IMR-90 (cell line): ENCODE measurements around the gene RASL10B. TPM values are rescaled to one million over a fixed set of nuclear protein-coding genes. Genes with fewer than 3 reads are reported as not detected.

ENCODE experiments used
- ATAC-seq: fragments of 200-7000 bp; cut with Tn5 transposase; 2 replicates; pipeline ENCODE4 v1.9.1; 2020; ENCODE audit warnings: low read depth, mild to moderate bottlenecking, moderate library complexity
- BruUV-seq: library from RNA; stranded (reverse); fragments of 400-500 nt; replicated peaks from 2 replicates; lab custom pipeline; 2021; lab: Mats Ljungman, UMichigan
- CTCF ChIA-PET: fragments of 300-600 bp; formaldehyde crosslinking; extraction: SDS; loops from one replicate; lab custom pipeline; 2021; ENCODE audit warnings: antibody characterized with exemption; lab: Yijun Ruan, JAX
- POLR2A ChIA-PET: fragments of 300-600 bp; sonication (Branson Sonifier 250); formaldehyde crosslinking; loops from one replicate; lab custom pipeline; 2022; ENCODE audit warnings: antibody characterized with exemption; ENCODE audit not compliant: unreplicated experiment; lab: Charles Lee
- DNase-seq: peaks from one replicate; pipeline ENCODE4 v3.0.0; 2013
- H2AFZ ChIP-seq: replicated peaks from 2 replicates; pipeline ENCODE3; 2013; ENCODE audit warnings: low read length, mild to moderate bottlenecking; ENCODE audit not compliant: poor library complexity
- H2AK5ac ChIP-seq: 2 replicates; pipeline ENCODE4 v1.6.1; 2013; ENCODE audit warnings: low read depth, low read length, inconsistent platforms
- H2AK9ac ChIP-seq: replicated peaks from 2 replicates; pipeline ENCODE3; 2013; ENCODE audit warnings: mild to moderate bottlenecking, low read depth, low read length, moderate library complexity; ENCODE audit not compliant: poor library complexity
- H2BK120ac ChIP-seq: 2 replicates; pipeline ENCODE4 v1.6.1; 2013; ENCODE audit warnings: low read depth, low read length, inconsistent platforms
- H2BK15ac ChIP-seq: 3 replicates; pipeline ENCODE4 v1.6.1; 2013; ENCODE audit warnings: low read depth, low read length, inconsistent platforms
- H2BK20ac ChIP-seq: 2 replicates; pipeline ENCODE4 v1.6.1; 2013; ENCODE audit warnings: low read depth, mild to moderate bottlenecking, inconsistent platforms, low read length, moderate library complexity
- H2BK5ac ChIP-seq: 2 replicates; pipeline ENCODE4 v1.6.1; 2013; ENCODE audit warnings: mild to moderate bottlenecking, low read depth, low read length, inconsistent platforms; ENCODE audit not compliant: poor library complexity, severe bottlenecking
- H3K14ac ChIP-seq: replicated peaks from 2 replicates; pipeline ENCODE4 v1.6.1; 2013; ENCODE audit warnings: low read depth, low read length, inconsistent platforms
- H3K18ac ChIP-seq: 2 replicates; pipeline ENCODE4 v1.6.1; 2013; ENCODE audit warnings: low read depth, low read length, control low read depth
- H3K23ac ChIP-seq: 2 replicates; pipeline ENCODE4 v1.6.1; 2013; ENCODE audit warnings: low read depth, low read length, inconsistent platforms
- H3K27ac ChIP-seq: 2 replicates; pipeline ENCODE4 v1.5.1; 2013; ENCODE audit warnings: mild to moderate bottlenecking, control low read depth, low read length; ENCODE audit not compliant: insufficient read depth
- H3K27me3 ChIP-seq: 2 replicates; pipeline ENCODE4 v1.6.1; 2013; ENCODE audit warnings: low read length; ENCODE audit not compliant: control insufficient read depth, insufficient read depth
- H3K36me3 ChIP-seq: 2 replicates; pipeline ENCODE4 v1.6.1; 2013; ENCODE audit warnings: low read length, mixed read lengths; ENCODE audit not compliant: control insufficient read depth, insufficient read depth
- H3K4ac ChIP-seq: 2 replicates; pipeline ENCODE4 v1.6.1; 2013; ENCODE audit warnings: low read depth, low read length, inconsistent platforms
- H3K4me1 ChIP-seq: 2 replicates; pipeline ENCODE4 v1.6.1; 2013; ENCODE audit warnings: low read length, mixed read lengths; ENCODE audit not compliant: control insufficient read depth, insufficient read depth
- H3K4me2 ChIP-seq: 2 replicates; pipeline ENCODE4 v1.6.1; 2013; ENCODE audit warnings: low read depth, mild to moderate bottlenecking, control low read depth, low read length, moderate library complexity
- H3K4me3 ChIP-seq: 2 replicates; pipeline ENCODE4 v1.5.1; 2013; ENCODE audit warnings: low read depth, mild to moderate bottlenecking, control low read depth, low read length, moderate library complexity; ENCODE audit not compliant: insufficient read depth
- H3K56ac ChIP-seq: 2 replicates; pipeline ENCODE4 v1.6.1; 2013; ENCODE audit warnings: low read length, inconsistent platforms; ENCODE audit not compliant: insufficient read depth; ENCODE audit errors: extremely low read depth
- H3K79me1 ChIP-seq, 2 experiments: 2 replicates each; pipeline ENCODE4 v1.6.1; 2013; ENCODE audit warnings: low read length in 2 of 2, inconsistent platforms in 1 of 2, low read depth in 1 of 2
- H3K9ac ChIP-seq: 2 replicates; pipeline ENCODE4 v1.6.1; 2013; ENCODE audit warnings: low read depth, low read length, control low read depth
- H3K9me1 ChIP-seq: 2 replicates; pipeline ENCODE4 v1.6.1; 2013; ENCODE audit warnings: low read length, inconsistent platforms; ENCODE audit not compliant: insufficient read depth
- H3K9me3 ChIP-seq: 2 replicates; pipeline ENCODE4 v1.6.1; 2013; ENCODE audit warnings: low read length; ENCODE audit not compliant: control insufficient read depth, insufficient read depth
- H4K20me1 ChIP-seq: 2 replicates; pipeline ENCODE4 v1.6.1; 2013; ENCODE audit warnings: low read length, inconsistent platforms; ENCODE audit not compliant: insufficient read depth
- H4K5ac ChIP-seq: 2 replicates; pipeline ENCODE4 v1.6.1; 2013; ENCODE audit warnings: mild to moderate bottlenecking, low read depth, low read length, control low read depth
- H4K8ac ChIP-seq, 2 experiments: 2 replicates each; pipeline ENCODE4 v1.6.1; 2013; ENCODE audit warnings: low read depth in 2 of 2, low read length in 2 of 2, control low read depth in 1 of 2, inconsistent platforms in 1 of 2
- H4K91ac ChIP-seq: 2 replicates; pipeline ENCODE4 v1.6.1; 2013; ENCODE audit warnings: low read depth, low read length, inconsistent platforms; ENCODE audit not compliant: insufficient read depth
- BHLHE40 ChIP-seq: fragments of 150-350 bp; IDR thresholded peaks from 2 replicates; pipeline ENCODE4 v1.6.1; 2016; ENCODE audit warnings: mild to moderate bottlenecking, low read depth, low read length
- CEBPB ChIP-seq: IDR thresholded peaks from 2 replicates; pipeline ENCODE4 v1.6.1; 2012; ENCODE audit warnings: low read depth, low read length, improper control_type of control experiment
- MAFK ChIP-seq: IDR thresholded peaks from 2 replicates; pipeline ENCODE4 v1.6.1; 2012; ENCODE audit warnings: low read depth, low read length, improper control_type of control experiment
- MAZ ChIP-seq: IDR thresholded peaks from 2 replicates; pipeline ENCODE4 v1.6.1; 2012; ENCODE audit warnings: low read depth, mild to moderate bottlenecking, low read length, improper control_type of control experiment, moderate library complexity, borderline replicate concordance
- MXI1 ChIP-seq: IDR thresholded peaks from 2 replicates; pipeline ENCODE4 v1.6.1; 2012; ENCODE audit warnings: low read depth, mild to moderate bottlenecking, low read length, moderate library complexity, borderline replicate concordance
- NFE2L2 ChIP-seq: fragments of 150-350 bp; IDR thresholded peaks from 2 replicates; pipeline ENCODE4 v1.6.1; 2016; ENCODE audit warnings: low read depth, mild to moderate bottlenecking, low read length
- POLR2A ChIP-seq: IDR thresholded peaks from 2 replicates; pipeline ENCODE4 v1.6.1; 2012; ENCODE audit warnings: mild to moderate bottlenecking, low read depth, low read length
- RCOR1 ChIP-seq: IDR thresholded peaks from 2 replicates; pipeline ENCODE4 v1.6.1; 2012; ENCODE audit warnings: mild to moderate bottlenecking, low read length, improper control_type of control experiment; ENCODE audit not compliant: insufficient replicate concordance
- RFX5 ChIP-seq: IDR thresholded peaks from 2 replicates; pipeline ENCODE4 v1.8.0; 2012; ENCODE audit warnings: low read depth, mild to moderate bottlenecking, low read length, moderate library complexity
- SMC3 ChIP-seq: fragments of 150-350 bp; IDR thresholded peaks from 2 replicates; pipeline ENCODE4 v1.6.1; 2016; ENCODE audit warnings: low read depth, mild to moderate bottlenecking, antibody characterized with exemption, low read length, moderate library complexity
- WGBS, 2 experiments: methylation state at CpG; one replicate each; pipeline versions ENCODE4 v1.1.5 to v1.1.7; 2013; ENCODE audit warnings: missing lambda C conversion rate in 2 of 2; ENCODE audit not compliant: insufficient read length in 1 of 2; ENCODE audit errors: extremely low coverage in 2 of 2; 5-methylcytosine and 5-hydroxymethylcytosine counted together
- dilution Hi-C: fragments of 300-500 bp; cut with HindIII; formaldehyde crosslinking; loops from one replicate; pipeline ENCODE4 v1.14.3; 2018; ENCODE audit warnings: low sequenced_read_pairs; ENCODE audit not compliant: unreplicated experiment
- in situ Hi-C: fragments of 300-500 bp; cut with MboI; formaldehyde crosslinking; loops from 3 replicates; pipeline ENCODE4 v1.14.3; 2019; ENCODE audit warnings: low sequenced_read_pairs, inconsistent platforms, mixed read lengths
- intact Hi-C: fragments of 100-400 bp; cut with micrococcal nuclease; formaldehyde crosslinking; loops from 2 replicates; pipeline ENCODE4 v1.10.0; 2022
- polyA plus RNA-seq, 3 experiments: library from polyadenylated mRNA; depleted of rRNA; stranded (reverse); fragments of >200 nt; gene quantifications; 2 replicates each; pipeline ENCODE4 v1.2.3, GENCODE V29; 2012; ENCODE audit warnings: low replicate concordance in 1 of 3
- total RNA-seq: library from RNA; depleted of rRNA; stranded (reverse); fragments of >200 nt; gene quantifications from 2 replicates; pipeline ENCODE4 v1.2.3, GENCODE V29; 2012
- TF ChIP-seq, protein P1 (sequence below): fragments of 150-350 bp; IDR thresholded peaks from 2 replicates; pipeline ENCODE4 v1.6.1; 2016; ENCODE audit warnings: low read depth, mild to moderate bottlenecking, low read length, moderate library complexity, borderline replicate concordance
- TF ChIP-seq, protein P2 (sequence below): conservative IDR thresholded peaks from 2 replicates; pipeline ENCODE4 v1.5.1; 2012; ENCODE audit warnings: mild to moderate bottlenecking, low read depth, low read length, improper control_type of control experiment
- TF ChIP-seq, protein P3 (sequence below): fragments of 150-350 bp; IDR thresholded peaks from 2 replicates; pipeline ENCODE4 v1.6.1; 2017; ENCODE audit warnings: mild to moderate bottlenecking, antibody characterized with exemption, low read length, low read depth

Gene RASL10B
- total and polyA plus RNA-seq, 2 of the 4 experiments (the other 2 are of a cell fraction), result 4.1 to 4.7 TPM

DNA sequence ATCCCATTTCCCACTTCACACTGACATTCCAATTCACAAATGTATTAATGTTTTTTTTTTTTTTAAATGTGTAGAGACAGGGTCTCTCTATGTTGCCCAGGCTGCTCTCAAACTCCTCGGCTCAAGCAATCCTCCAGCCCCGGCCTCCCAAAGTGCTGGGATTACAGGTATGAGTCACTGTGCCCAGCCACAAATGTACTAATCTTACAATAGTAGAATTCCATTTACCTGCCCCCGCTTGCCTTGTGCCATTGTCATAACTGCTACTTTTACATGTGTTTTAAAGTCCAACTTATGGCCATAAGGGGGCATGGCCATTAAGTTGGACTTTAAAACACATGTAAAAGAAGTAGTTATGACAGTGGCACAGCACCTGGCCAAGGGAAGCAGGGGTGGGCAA, 59.4 kb downstream of the RASL10B start:
- no TSS peak for BruUV-seq
- Histone ChIP-seq H2AK5ac (no peak overlapping the region), H4K8ac (no peak overlapping the region), H2AK9ac (no peak overlapping the region), H3K79me1 (no peaks in the 10 kb centered on the region), H3K14ac (no peak overlapping the region), H3K9me1 (peaks cover 17% of the 10 kb centered on the region), H3K4me2 (no peak overlapping the region), H4K20me1 (no peaks in the 10 kb centered on the region; the same call in 1 of the 2 replicates), H2BK120ac (no peak overlapping the region), H2BK20ac (no peak overlapping the region), H2BK15ac (no peak overlapping the region), H3K9me3 (no peaks in the 10 kb centered on the region), H3K36me3 (no peaks in the 10 kb centered on the region), H3K4me1 (peaks cover 20% of the 10 kb centered on the region), H3K4me3 (no peak overlapping the region), H4K91ac (no peak overlapping the region), H4K5ac (no peak overlapping the region), H3K23ac (no peak overlapping the region), H3K4ac (no peak overlapping the region), H3K56ac (no peak overlapping the region), H2BK5ac (no peak overlapping the region), H3K9ac (no peak overlapping the region), H3K27ac (no peak overlapping the region), H2AFZ (no peak overlapping the region), H3K18ac (no peak overlapping the region), H3K27me3 (peaks cover 33% of the 10 kb centered on the region)
- in situ Hi-C loops (no loop called here), dilution Hi-C loops (no loop called here), intact Hi-C loops (no loop called here)
- ChIA-PET CTCF (no interaction called here), POLR2A (no interaction called here)
- ATAC-seq (no peak), DNase-seq (no peak)
- no CpG with 5 or more reads among the region's 3 CpGs for WGBS, 2 experiments
- TF ChIP-seq, protein P1, sequence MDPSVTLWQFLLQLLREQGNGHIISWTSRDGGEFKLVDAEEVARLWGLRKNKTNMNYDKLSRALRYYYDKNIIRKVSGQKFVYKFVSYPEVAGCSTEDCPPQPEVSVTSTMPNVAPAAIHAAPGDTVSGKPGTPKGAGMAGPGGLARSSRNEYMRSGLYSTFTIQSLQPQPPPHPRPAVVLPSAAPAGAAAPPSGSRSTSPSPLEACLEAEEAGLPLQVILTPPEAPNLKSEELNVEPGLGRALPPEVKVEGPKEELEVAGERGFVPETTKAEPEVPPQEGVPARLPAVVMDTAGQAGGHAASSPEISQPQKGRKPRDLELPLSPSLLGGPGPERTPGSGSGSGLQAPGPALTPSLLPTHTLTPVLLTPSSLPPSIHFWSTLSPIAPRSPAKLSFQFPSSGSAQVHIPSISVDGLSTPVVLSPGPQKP, result no peak
- TF ChIP-seq BHLHE40 (no peak), MAZ (no peak), SMC3 (no peak), CEBPB (no peak), MAFK (no peak), NFE2L2 (no peak), POLR2A (no peak), MXI1 (no peak), RFX5 (no peak), RCOR1 (no peak)
- TF ChIP-seq, protein P2, sequence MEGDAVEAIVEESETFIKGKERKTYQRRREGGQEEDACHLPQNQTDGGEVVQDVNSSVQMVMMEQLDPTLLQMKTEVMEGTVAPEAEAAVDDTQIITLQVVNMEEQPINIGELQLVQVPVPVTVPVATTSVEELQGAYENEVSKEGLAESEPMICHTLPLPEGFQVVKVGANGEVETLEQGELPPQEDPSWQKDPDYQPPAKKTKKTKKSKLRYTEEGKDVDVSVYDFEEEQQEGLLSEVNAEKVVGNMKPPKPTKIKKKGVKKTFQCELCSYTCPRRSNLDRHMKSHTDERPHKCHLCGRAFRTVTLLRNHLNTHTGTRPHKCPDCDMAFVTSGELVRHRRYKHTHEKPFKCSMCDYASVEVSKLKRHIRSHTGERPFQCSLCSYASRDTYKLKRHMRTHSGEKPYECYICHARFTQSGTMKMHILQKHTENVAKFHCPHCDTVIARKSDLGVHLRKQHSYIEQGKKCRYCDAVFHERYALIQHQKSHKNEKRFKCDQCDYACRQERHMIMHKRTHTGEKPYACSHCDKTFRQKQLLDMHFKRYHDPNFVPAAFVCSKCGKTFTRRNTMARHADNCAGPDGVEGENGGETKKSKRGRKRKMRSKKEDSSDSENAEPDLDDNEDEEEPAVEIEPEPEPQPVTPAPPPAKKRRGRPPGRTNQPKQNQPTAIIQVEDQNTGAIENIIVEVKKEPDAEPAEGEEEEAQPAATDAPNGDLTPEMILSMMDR, result no peak
- TF ChIP-seq, protein P3, sequence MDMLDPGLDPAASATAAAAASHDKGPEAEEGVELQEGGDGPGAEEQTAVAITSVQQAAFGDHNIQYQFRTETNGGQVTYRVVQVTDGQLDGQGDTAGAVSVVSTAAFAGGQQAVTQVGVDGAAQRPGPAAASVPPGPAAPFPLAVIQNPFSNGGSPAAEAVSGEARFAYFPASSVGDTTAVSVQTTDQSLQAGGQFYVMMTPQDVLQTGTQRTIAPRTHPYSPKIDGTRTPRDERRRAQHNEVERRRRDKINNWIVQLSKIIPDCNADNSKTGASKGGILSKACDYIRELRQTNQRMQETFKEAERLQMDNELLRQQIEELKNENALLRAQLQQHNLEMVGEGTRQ, result no peak
